ENCODE data around the gene SCP2.
A peak's percentile ranks its signal among the peaks of the same experiment; 100 is the strongest.

SCP2 gene

GRCh38 chr1:52925571-52926005, 1.5 kb upstream of the SCP2 start:
- in situ Hi-C loops (cut with HindIII; ENCODE audit: low pct_ligation_motif_present, low sequenced_read_pairs) = no loop called here
- Histone ChIP-seq H3K36me3 (replicated peaks) (no peaks in the 10 kb centered on the region), H3K27ac (no peak overlapping the region), H3K27me3 (replicated peaks) (no peaks in the 10 kb centered on the region), H3K4me3 (ENCODE audit: low read depth, low read length) (no peak overlapping the region)
- no peak for DNase-seq
- TF ChIP-seq, protein P1, sequence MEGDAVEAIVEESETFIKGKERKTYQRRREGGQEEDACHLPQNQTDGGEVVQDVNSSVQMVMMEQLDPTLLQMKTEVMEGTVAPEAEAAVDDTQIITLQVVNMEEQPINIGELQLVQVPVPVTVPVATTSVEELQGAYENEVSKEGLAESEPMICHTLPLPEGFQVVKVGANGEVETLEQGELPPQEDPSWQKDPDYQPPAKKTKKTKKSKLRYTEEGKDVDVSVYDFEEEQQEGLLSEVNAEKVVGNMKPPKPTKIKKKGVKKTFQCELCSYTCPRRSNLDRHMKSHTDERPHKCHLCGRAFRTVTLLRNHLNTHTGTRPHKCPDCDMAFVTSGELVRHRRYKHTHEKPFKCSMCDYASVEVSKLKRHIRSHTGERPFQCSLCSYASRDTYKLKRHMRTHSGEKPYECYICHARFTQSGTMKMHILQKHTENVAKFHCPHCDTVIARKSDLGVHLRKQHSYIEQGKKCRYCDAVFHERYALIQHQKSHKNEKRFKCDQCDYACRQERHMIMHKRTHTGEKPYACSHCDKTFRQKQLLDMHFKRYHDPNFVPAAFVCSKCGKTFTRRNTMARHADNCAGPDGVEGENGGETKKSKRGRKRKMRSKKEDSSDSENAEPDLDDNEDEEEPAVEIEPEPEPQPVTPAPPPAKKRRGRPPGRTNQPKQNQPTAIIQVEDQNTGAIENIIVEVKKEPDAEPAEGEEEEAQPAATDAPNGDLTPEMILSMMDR (IDR thresholded peaks at IDR 0.05; ENCODE audit: low read depth, low read length, missing control alignments) = no peak

DNA sequence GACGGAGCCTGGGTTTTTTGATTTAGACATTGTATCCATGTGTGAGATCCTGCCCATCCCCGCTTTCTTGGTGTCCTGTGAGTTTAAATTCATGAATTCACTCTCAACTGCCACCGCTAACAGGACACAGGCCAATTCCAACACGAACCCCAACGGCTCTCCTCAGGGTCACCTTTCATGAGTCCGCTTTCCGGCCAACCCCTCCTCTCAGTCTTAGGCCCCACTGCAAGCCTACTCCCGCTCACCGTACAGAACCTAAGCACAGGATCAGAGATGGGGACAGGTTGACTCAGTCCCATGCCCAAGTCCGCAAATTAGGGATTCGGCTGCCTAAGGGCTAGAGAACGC, 238 bp upstream of the SCP2 start:
- TF ChIP-seq, protein P1 (IDR thresholded peaks at IDR 0.05; ENCODE audit: low read depth, low read length, missing control alignments) = no peak
- peak overlapping the region; percentile 80 for H3K4me3 ChIP-seq (ENCODE audit: low read depth, low read length)
- H3K36me3 ChIP-seq (replicated peaks) = no peaks in the 10 kb centered on the region
- no peaks in the 10 kb centered on the region for H3K27me3 ChIP-seq (replicated peaks)
- in situ Hi-C loops (cut with HindIII; ENCODE audit: low pct_ligation_motif_present, low sequenced_read_pairs) = no loop called here
- H3K27ac ChIP-seq = no peak overlapping the region
- DNase-seq = no peak

GRCh38 chr1:52928015-52928404, 934 bp downstream of the SCP2 start:
- Histone ChIP-seq H3K27ac (no peak overlapping the region), H3K27me3 (replicated peaks) (no peaks in the 10 kb centered on the region), H3K36me3 (replicated peaks) (no peaks in the 10 kb centered on the region), H3K4me3 (ENCODE audit: low read depth, low read length) (peak overlapping the region; percentile 80)
- no peak for DNase-seq
- TF ChIP-seq, protein P1 (IDR thresholded peaks at IDR 0.05; ENCODE audit: low read depth, low read length, missing control alignments) = no peak
- in situ Hi-C loops (cut with HindIII; ENCODE audit: low pct_ligation_motif_present, low sequenced_read_pairs) = no loop called here

GRCh38 chr1:52929019-52929418, 1.9 kb downstream of the SCP2 start:
- in situ Hi-C loops (cut with HindIII; ENCODE audit: low pct_ligation_motif_present, low sequenced_read_pairs) = no loop called here
- H3K4me3 ChIP-seq (ENCODE audit: low read depth, low read length) = no peak overlapping the region
- H3K36me3 ChIP-seq (replicated peaks) = no peaks in the 10 kb centered on the region
- H3K27ac ChIP-seq = no peak overlapping the region
- TF ChIP-seq, protein P1 (IDR thresholded peaks at IDR 0.05; ENCODE audit: low read depth, low read length, missing control alignments) = no peak
- no peak for DNase-seq
- no peaks in the 10 kb centered on the region for H3K27me3 ChIP-seq (replicated peaks)

DNA sequence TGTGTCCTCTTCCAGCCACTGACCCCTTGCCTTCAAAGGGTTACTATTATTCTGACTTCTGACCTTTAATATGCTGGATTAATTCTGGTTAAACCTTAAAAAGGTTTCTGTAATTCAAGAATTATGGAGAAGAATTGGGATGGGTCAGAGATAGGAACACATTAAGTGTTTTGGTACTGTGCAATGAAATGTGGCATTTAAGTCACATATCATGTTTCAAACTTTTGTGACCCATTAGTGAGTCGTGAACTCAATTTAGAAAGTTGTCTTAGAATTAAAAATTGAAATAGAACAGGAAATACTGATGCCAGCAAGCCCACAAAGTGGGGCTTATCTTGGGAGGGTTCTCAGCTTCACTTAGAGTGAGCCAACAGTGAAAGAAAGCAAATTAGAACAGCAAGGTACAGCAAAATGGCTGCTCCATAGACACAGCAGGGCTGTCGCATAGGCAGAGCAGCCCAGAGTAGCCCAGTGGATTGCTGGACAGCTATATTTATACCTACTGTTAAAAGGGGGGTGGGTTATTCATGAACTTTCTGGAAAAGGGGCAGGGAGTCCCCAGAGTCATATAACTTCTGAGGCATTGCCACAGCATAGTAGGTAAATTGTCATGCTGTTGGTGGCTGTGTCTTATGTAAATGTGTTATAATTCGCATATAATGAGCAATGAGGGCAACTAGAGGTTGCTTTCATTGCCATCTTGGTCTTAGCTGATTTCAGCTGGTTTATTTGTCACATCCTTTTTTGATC, 10.5 kb downstream of the SCP2 start:
- Histone ChIP-seq H3K36me3 (replicated peaks) (no peaks in the 10 kb centered on the region), H3K27ac (no peak overlapping the region), H3K4me3 (ENCODE audit: low read depth, low read length) (no peak overlapping the region), H3K27me3 (replicated peaks) (no peaks in the 10 kb centered on the region)
- TF ChIP-seq, protein P1 (IDR thresholded peaks at IDR 0.05; ENCODE audit: low read depth, low read length, missing control alignments) = no peak
- no peak for DNase-seq
- in situ Hi-C loops (cut with HindIII; ENCODE audit: low pct_ligation_motif_present, low sequenced_read_pairs) = no loop called here

GRCh38 chr1:52938183-52938451, 11.0 kb downstream of the SCP2 start:
- Histone ChIP-seq H3K27me3 (replicated peaks) (no peaks in the 10 kb centered on the region), H3K27ac (no peak overlapping the region), H3K36me3 (replicated peaks) (no peaks in the 10 kb centered on the region), H3K4me3 (ENCODE audit: low read depth, low read length) (no peak overlapping the region)
- TF ChIP-seq, protein P1 (IDR thresholded peaks at IDR 0.05; ENCODE audit: low read depth, low read length, missing control alignments) = no peak
- in situ Hi-C loops (cut with HindIII; ENCODE audit: low pct_ligation_motif_present, low sequenced_read_pairs) = no loop called here
- DNase-seq = no peak

Measured in brain microvascular endothelial cell (primary cell).